H9 (cell line): ENCODE data around the gene DLL4. TPM values are rescaled to one million over a fixed set of nuclear protein-coding genes. Genes with fewer than 3 reads are reported as not detected.

ENCODE experiments used
- DNase-seq: peaks from one replicate; pipeline ENCODE4 v3.0.0-alpha.2; 2017
- H2AFZ ChIP-seq: one replicate; pipeline ENCODE4 v1.6.1; 2013; ENCODE audit warnings: mild to moderate bottlenecking, low read length, control low read depth, moderate library complexity
- H2AK5ac ChIP-seq: 2 replicates; pipeline ENCODE4 v1.6.1; 2013; ENCODE audit warnings: low read length, control low read depth, mixed read lengths; ENCODE audit not compliant: insufficient read length
- H2BK120ac ChIP-seq: one replicate; pipeline ENCODE4 v1.6.1; 2013; ENCODE audit warnings: low read depth, mild to moderate bottlenecking, low read length, control low read depth, inconsistent platforms; ENCODE audit not compliant: poor library complexity, severe bottlenecking
- H2BK12ac ChIP-seq: 2 replicates; pipeline ENCODE4 v1.6.1; 2013; ENCODE audit warnings: low read length, control low read depth, mixed read lengths, low read depth; ENCODE audit not compliant: insufficient read length
- H2BK15ac ChIP-seq: 2 replicates; pipeline ENCODE4 v1.6.1; 2013; ENCODE audit warnings: low read depth, low read length, control low read depth
- H2BK20ac ChIP-seq: one replicate; pipeline ENCODE4 v1.6.1; 2013; ENCODE audit warnings: low read depth, mild to moderate bottlenecking, low read length, control low read depth, inconsistent platforms; ENCODE audit not compliant: poor library complexity, severe bottlenecking
- H2BK5ac ChIP-seq: 2 replicates; pipeline ENCODE4 v1.6.1; 2013; ENCODE audit warnings: low read length, control low read depth, mixed read lengths; ENCODE audit not compliant: insufficient read length
- H3K14ac ChIP-seq: 2 replicates; pipeline ENCODE4 v1.6.1; 2013; ENCODE audit warnings: low read length, control low read depth; ENCODE audit not compliant: insufficient read depth
- H3K18ac ChIP-seq: 2 replicates; pipeline ENCODE4 v1.6.1; 2013; ENCODE audit warnings: low read depth, mild to moderate bottlenecking, mixed read lengths, low read length, control low read depth; ENCODE audit not compliant: insufficient read length
- H3K23ac ChIP-seq: 2 replicates; pipeline ENCODE4 v1.6.1; 2013; ENCODE audit warnings: low read length, control low read depth, mixed read lengths, low read depth; ENCODE audit not compliant: insufficient read length
- H3K23me2 ChIP-seq: 2 replicates; pipeline ENCODE4 v1.6.1; 2013; ENCODE audit warnings: low read depth, mild to moderate bottlenecking, mixed read lengths, low read length, control low read depth; ENCODE audit not compliant: insufficient read length, poor library complexity, severe bottlenecking
- H3K27ac ChIP-seq: 2 replicates; pipeline ENCODE4 v1.5.1; 2013; ENCODE audit warnings: low read length, control low read depth, mixed read lengths, low read depth; ENCODE audit not compliant: insufficient read length
- H3K27me3 ChIP-seq: 2 replicates; pipeline ENCODE4 v1.6.1; 2013; ENCODE audit warnings: low read length, control low read depth, inconsistent platforms; ENCODE audit not compliant: insufficient read depth
- H3K4ac ChIP-seq: 2 replicates; pipeline ENCODE4 v1.6.1; 2013; ENCODE audit warnings: low read depth, mild to moderate bottlenecking, control low read depth, inconsistent platforms, low read length, moderate library complexity
- H3K4me1 ChIP-seq: 2 replicates; pipeline ENCODE4 v1.6.1; 2013; ENCODE audit warnings: low read length, control low read depth, inconsistent platforms; ENCODE audit not compliant: insufficient read depth
- H3K4me2 ChIP-seq: 2 replicates; pipeline ENCODE4 v1.6.1; 2013; ENCODE audit warnings: low read length, control low read depth, mixed read lengths; ENCODE audit not compliant: insufficient read length, insufficient read depth
- H3K56ac ChIP-seq: 2 replicates; pipeline ENCODE4 v1.6.1; 2013; ENCODE audit warnings: low read depth, mild to moderate bottlenecking, mixed read lengths, low read length, control low read depth; ENCODE audit not compliant: insufficient read length
- H3K79me1 ChIP-seq: 2 replicates; pipeline ENCODE4 v1.6.1; 2013; ENCODE audit warnings: low read depth, mild to moderate bottlenecking, moderate library complexity, low read length, control low read depth, inconsistent platforms; ENCODE audit not compliant: insufficient read depth, poor library complexity, severe bottlenecking
- H3K79me2 ChIP-seq: 2 replicates; pipeline ENCODE4 v1.6.1; 2013; ENCODE audit warnings: low read length, control low read depth, inconsistent platforms; ENCODE audit not compliant: insufficient read depth
- H3K9ac ChIP-seq: 2 replicates; pipeline ENCODE4 v1.6.1; 2013; ENCODE audit warnings: low read length, control low read depth, mixed read lengths; ENCODE audit not compliant: insufficient read length; ENCODE audit errors: extremely low read depth
- H3K9me3 ChIP-seq: one replicate; pipeline ENCODE4 v1.6.1; 2013; ENCODE audit warnings: low read depth, low read length, inconsistent platforms; ENCODE audit not compliant: control insufficient read depth
- H3T11ph ChIP-seq: one replicate; pipeline ENCODE4 v1.6.1; 2013; ENCODE audit warnings: mild to moderate bottlenecking, low read length, control low read depth, inconsistent platforms
- H4K20me1 ChIP-seq: one replicate; pipeline ENCODE4 v1.6.1; 2013; ENCODE audit not compliant: control insufficient read depth, insufficient read length, insufficient read depth
- H4K5ac ChIP-seq: 2 replicates; pipeline ENCODE4 v1.6.1; 2013; ENCODE audit warnings: low read depth, mild to moderate bottlenecking, mixed read lengths, low read length, control low read depth; ENCODE audit not compliant: insufficient read length
- H4K8ac ChIP-seq: replicated peaks from 2 replicates; pipeline ENCODE4 v1.6.1; 2013; ENCODE audit warnings: low read length, control low read depth, mixed read lengths, low read depth; ENCODE audit not compliant: insufficient read length
- H4K91ac ChIP-seq: 2 replicates; pipeline ENCODE4 v1.6.1; 2013; ENCODE audit warnings: low read depth, mild to moderate bottlenecking, moderate library complexity, mixed read lengths, low read length, control low read depth; ENCODE audit not compliant: insufficient read length
- H3K27ac Mint-ChIP-seq, 3 experiments: 2 replicates in 2 of 3; 3 replicates in 1 of 3; pipeline ENCODE4 v1.8.0; 2020 to 2021; ENCODE audit warnings: mixed read lengths in 3 of 3, mild to moderate bottlenecking in 1 of 3, moderate library complexity in 1 of 3
- H3K27me3 Mint-ChIP-seq: 2 replicates; pipeline ENCODE4 v1.8.0; 2021; ENCODE audit warnings: low read depth, mild to moderate bottlenecking, moderate library complexity, mixed read lengths
- H3K36me3 Mint-ChIP-seq, 3 experiments: 2 replicates in 2 of 3; 3 replicates in 1 of 3; pipeline ENCODE4 v1.8.0; 2020 to 2021; ENCODE audit warnings: low read depth in 3 of 3, mixed read lengths in 3 of 3; ENCODE audit not compliant: insufficient read depth in 1 of 3
- H3K4me1 Mint-ChIP-seq, 2 experiments: 2 replicates each; pipeline ENCODE4 v1.8.0; 2020; ENCODE audit warnings: mixed read lengths in 2 of 2
- H3K4me3 Mint-ChIP-seq, 2 experiments: 2 replicates in 1 of 2; 3 replicates in 1 of 2; pipeline ENCODE4 v1.8.0; 2020 to 2021; ENCODE audit warnings: mild to moderate bottlenecking in 2 of 2, mixed read lengths in 2 of 2, moderate library complexity in 1 of 2
- H3K9me3 Mint-ChIP-seq, 2 experiments: 2 replicates in 1 of 2; 3 replicates in 1 of 2; pipeline ENCODE4 v1.8.0; 2020; ENCODE audit warnings: mild to moderate bottlenecking in 2 of 2, mixed read lengths in 2 of 2, moderate library complexity in 1 of 2
- WGBS: extraction: QIAGEN DNeasy Blood & Tissue Kit; methylation state at CpG from one replicate; pipeline ENCODE4 v1.1.7; 2013; ENCODE audit warnings: missing lambda C conversion rate, low lambda C conversion rate, mixed read lengths; ENCODE audit not compliant: insufficient read length; ENCODE audit errors: extremely low coverage; 5-methylcytosine and 5-hydroxymethylcytosine counted together
- total RNA-seq: library from RNA; stranded (reverse); gene quantifications from 2 replicates; pipeline ENCODE4 v1.2.1, GENCODE V29; 2021
- TF ChIP-seq, protein P1 (sequence below): fragments of 200-600 bp; sonication (generic); conservative IDR thresholded peaks from 3 replicates; pipeline ENCODE4 v1.8.0; 2021; ENCODE audit warnings: antibody characterized with exemption, mild to moderate bottlenecking

DLL4 gene
- total RNA-seq, 1 experiment from 2014 or later = 0.28 TPM

DNA sequence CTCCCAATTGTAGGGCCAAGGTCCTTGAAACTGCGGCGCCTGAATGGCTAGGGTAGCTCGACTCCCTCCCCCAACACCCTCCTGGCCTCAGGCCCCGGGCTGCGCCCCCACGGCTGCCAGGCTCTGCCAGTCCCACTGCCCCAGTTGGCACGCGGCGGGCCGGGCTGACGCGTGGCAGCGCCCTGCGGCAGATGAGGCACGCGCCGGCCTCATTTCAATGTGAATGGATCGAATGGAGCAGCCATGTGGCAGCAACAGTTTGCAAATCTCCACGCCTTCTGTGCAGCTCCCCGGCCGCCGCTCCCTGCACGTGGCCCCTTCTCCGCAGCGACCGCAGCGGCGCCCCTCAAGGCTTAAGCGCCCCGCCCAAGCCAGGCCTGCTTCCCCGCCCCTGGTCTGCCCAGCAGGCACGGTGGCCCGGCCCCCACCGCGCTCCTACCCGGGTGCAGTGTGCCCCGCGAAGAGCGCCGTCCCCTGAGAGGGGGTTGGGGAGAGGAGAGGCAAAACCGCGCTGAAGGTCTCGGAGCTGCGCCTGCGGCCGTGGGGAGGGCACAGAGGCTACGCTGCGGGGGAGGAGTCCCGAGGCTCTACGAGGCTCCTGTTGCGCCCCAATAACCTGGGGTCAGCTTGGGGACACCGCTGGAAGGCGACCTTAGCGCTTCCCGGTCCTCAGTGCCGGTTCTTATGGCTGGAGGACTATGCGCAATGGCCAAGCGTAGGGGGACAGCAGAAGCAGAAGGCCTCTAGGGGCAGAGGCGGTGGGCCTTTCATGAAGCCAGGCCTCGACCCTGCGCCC is 3.1 kb upstream of the DLL4 start:
- H3K4me2 ChIP-seq = peak overlapping the region; percentile 68
- no peaks in the 10 kb centered on the region for H4K20me1 ChIP-seq
- TF ChIP-seq, protein P1, sequence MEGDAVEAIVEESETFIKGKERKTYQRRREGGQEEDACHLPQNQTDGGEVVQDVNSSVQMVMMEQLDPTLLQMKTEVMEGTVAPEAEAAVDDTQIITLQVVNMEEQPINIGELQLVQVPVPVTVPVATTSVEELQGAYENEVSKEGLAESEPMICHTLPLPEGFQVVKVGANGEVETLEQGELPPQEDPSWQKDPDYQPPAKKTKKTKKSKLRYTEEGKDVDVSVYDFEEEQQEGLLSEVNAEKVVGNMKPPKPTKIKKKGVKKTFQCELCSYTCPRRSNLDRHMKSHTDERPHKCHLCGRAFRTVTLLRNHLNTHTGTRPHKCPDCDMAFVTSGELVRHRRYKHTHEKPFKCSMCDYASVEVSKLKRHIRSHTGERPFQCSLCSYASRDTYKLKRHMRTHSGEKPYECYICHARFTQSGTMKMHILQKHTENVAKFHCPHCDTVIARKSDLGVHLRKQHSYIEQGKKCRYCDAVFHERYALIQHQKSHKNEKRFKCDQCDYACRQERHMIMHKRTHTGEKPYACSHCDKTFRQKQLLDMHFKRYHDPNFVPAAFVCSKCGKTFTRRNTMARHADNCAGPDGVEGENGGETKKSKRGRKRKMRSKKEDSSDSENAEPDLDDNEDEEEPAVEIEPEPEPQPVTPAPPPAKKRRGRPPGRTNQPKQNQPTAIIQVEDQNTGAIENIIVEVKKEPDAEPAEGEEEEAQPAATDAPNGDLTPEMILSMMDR = 0 out of 3 replicates have a peak, but pooled peaks have one; percentile 11
- H3K9me3 ChIP-seq = no peaks in the 10 kb centered on the region
- H4K91ac ChIP-seq = no peak overlapping the region
- no peak overlapping the region for H2BK15ac ChIP-seq
- peak; percentile 70 for DNase-seq
- no peak overlapping the region for H3K4ac ChIP-seq
- H2BK12ac ChIP-seq = no peak overlapping the region
- no peaks in the 10 kb centered on the region for H3K79me1 ChIP-seq
- Mint-ChIP-seq H3K36me3 (no peaks in the 10 kb centered on the region; a peak in 1 of 7 replicates), H3K27ac (no peak overlapping the region), H3K4me1 (peaks cover 28 to 32% of the 10 kb centered on the region in 2 experiments), H3K9me3 (peaks cover 3% of the 10 kb centered on the region in 2 experiments; a peak in 4 of 5 replicates), H3K4me3 (peak overlapping the region; percentile 33 to 87), H3K27me3 (peaks cover 100% of the 10 kb centered on the region)
- no CpG with 5 or more reads among the region's 61 CpGs for WGBS
- H3K9ac ChIP-seq = no peak overlapping the region
- H3K27ac ChIP-seq = no peak overlapping the region
- no peak overlapping the region for H2AK5ac ChIP-seq
- H3K4me1 ChIP-seq = peaks cover 3% of the 10 kb centered on the region; the same call in 1 of the 2 replicates
- no peak overlapping the region for H3K18ac ChIP-seq
- H2BK20ac ChIP-seq = no peak overlapping the region
- H3K23me2 ChIP-seq = peaks cover 35% of the 10 kb centered on the region
- H3K79me2 ChIP-seq = no peaks in the 10 kb centered on the region
- H3T11ph ChIP-seq = no peak overlapping the region
- H2AFZ ChIP-seq = no peak overlapping the region
- H2BK5ac ChIP-seq = no peak overlapping the region
- no peak overlapping the region for H3K56ac ChIP-seq
- H3K23ac ChIP-seq = no peak overlapping the region
- no peak overlapping the region for H4K8ac ChIP-seq
- H3K14ac ChIP-seq = no peak overlapping the region; the same call in 1 of the 2 replicates
- H4K5ac ChIP-seq = no peak overlapping the region
- no peak overlapping the region for H2BK120ac ChIP-seq
- peaks cover 59% of the 10 kb centered on the region for H3K27me3 ChIP-seq
